Activated effector memory CD4-positive, alpha-beta T cell treated with anti-CD3 and anti-CD28 coated beads, Interleukin-2, amount 50 U/mL, for 16 hours (primary cell): ENCODE data around the gene PMAIP1.
"Not testable (repeated sequence)": the region's sequence is repeated elsewhere in the genome, so short reads cannot be mapped to it uniquely, and the experiment has no call there.

Experiments used
- DNase-seq: peaks from one replicate; pipeline ENCODE4 v3.0.0-alpha.2; 2020

Gene PMAIP1

GRCh38 chr18:59885579-59886163 is 14.1 kb upstream of the PMAIP1 start:
- DNase-seq: peak; percentile 65

DNA sequence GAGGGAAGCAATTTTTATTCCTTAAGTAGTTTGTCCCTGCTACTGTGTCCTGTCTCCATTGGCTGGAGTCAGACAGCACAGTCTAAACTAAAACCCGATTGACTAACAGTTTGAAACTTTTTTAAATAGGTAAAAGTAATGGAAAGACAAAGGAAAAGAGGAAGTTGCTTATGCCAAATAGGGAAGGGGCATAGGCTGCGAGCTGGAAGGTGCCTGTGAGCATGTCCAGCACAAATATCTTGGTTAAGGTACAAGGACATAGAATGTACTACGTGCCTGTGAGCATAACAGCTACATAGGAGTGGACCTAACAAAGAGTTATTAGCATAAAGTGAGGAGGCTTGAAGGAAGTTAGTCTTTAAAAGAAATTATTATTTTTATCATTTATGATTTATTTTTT is 13.4 kb upstream of the PMAIP1 start:
- not testable (repeated sequence) for DNase-seq

DNA sequence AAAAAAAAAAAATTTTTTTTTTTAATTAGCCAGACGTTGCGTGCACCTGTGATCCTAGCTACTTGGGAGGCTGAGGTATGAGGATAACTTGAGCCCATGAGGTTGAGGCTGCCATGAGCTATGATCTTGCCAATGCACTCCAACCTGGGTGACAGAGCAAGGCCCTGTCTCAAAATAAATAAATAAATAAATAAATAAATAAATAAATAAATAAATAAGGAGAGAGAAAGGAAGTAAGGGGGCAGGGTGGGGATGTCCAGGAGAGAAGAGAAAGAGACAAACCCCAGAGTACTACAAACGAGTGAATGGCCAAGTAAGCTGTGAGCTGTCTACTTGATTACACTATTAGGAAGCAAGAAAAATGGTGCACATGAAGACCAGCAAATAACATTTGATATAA is 7.7 kb upstream of the PMAIP1 start:
- DNase-seq: no peak

DNA sequence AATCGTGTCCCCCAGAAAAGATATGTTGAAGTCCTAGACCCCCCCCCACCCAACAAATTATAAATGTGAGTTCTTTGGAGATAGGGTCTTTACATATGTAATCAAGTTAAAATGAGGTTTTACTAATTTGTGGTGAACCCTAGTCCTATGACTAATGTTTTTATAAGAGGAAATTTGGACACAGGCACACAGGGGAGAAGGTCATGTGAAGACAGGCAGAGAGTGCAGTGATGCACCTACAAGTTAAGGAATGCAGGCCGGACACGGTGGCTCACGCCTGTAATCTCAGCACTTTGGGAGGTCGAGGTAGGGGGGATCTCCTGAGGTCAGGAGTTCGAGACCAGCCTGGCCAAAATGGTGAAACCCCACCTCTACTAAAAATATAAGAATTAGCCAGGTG is 5.8 kb upstream of the PMAIP1 start:
- DNase-seq: no peak

DNA sequence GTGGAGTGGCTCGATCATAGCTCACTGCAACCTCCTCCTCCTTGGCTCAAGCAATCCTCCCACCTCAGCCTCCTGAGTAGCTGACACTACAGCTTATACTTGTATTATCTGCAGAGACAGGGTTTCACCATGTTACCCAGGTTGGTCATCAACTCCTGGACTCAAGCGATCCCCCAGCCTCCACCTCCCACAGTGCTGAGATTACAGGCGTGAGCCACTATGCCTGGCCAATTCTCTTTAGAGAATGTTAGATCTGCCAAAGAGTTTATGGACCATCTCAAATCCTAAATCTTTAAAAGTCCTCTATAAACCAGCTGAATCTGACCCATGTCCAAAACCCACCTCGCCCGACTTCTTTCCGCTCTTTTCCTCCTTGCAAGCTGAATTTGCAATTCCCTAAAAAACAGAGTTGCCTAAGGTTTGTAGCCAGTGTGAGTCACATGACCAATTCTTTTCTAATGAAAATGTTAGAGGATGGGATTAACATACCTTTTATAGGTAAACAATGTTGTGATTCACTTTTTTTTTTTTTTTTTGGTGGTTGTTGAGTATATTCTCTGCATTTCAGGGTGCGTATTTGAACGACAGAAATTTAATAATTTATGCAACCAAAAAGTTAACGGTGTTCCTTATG is 2.4 kb upstream of the PMAIP1 start:
- no peak for DNase-seq

GRCh38 chr18:59898093-59898492 is 1.7 kb upstream of the PMAIP1 start:
- no peak for DNase-seq

DNA sequence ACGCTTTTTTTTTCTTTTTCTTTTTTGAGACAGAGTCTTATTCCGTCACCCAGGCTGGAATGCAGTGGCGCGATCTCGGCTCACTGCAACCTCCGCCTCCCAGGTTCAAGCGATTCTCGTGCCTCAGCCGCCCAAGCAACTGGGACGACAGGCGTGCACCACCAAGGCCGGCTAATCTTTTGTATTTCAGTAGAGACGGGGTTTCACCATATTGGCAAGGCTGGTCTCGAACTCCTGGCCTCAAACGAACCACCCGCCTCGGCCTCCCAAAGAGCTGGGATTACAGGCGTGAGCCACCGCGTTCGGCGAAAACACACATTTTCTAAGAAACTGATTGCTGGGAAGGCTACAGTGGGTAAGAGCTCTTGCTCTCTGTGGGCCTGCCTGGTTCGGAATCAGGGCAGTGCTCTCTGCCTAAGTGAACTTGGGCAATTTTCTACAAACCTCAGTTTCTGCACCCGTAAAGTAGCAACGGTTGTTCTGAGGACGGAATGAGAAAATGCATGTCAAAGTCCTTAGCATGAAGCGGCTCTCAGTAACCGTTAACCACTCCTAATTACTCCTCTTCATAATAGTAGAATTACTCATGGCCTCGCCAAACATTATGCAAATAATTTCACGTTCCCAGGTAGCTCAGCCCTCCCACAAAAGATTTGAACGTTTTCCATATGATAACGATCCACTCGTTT is 1.0 kb upstream of the PMAIP1 start:
- DNase-seq: no peak

DNA sequence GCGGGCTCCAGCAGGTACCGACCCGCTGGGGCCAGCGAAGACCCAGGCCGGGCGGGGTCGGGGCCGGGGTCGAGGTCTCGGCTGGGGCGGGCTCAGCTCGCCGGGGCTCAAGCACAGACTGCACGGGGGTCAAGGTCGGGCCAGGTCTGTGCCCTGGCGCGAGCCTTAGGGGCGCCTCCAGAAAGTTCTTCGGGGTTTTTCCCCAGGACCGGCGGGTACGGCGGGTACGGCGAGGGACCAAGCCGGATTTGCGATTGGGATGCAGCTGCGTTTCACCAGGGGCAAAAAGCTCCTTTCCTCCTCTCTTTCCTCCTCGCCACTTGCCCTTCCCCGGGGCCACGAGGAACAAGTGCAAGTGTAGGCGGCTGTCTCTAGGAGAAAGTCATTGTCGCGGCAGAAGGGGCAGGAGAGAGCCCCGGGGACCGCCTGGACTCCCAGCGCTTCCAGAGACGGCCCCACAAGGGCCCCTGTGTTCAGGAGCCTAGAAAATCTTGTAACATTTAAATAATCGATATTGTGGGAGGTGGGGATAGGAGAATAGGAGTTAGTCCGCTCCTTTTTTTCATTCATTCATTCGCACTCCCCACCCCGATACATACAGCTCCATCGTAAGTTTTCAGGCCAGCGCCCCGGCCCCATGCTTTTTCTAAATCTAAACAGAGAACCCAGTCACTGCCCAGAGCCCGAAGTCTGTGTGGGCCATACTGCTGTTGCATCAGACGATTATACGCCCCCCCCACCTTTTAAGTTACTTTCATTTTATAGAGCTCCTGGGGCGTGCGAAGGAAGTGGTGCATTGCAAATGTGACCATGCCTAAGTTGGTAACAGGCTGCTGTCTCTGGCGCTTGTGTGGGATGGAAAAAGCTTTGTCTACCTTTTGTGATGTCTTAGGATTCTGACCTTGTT is 679 bp downstream of the PMAIP1 start:
- peak; percentile 87 for DNase-seq

DNA sequence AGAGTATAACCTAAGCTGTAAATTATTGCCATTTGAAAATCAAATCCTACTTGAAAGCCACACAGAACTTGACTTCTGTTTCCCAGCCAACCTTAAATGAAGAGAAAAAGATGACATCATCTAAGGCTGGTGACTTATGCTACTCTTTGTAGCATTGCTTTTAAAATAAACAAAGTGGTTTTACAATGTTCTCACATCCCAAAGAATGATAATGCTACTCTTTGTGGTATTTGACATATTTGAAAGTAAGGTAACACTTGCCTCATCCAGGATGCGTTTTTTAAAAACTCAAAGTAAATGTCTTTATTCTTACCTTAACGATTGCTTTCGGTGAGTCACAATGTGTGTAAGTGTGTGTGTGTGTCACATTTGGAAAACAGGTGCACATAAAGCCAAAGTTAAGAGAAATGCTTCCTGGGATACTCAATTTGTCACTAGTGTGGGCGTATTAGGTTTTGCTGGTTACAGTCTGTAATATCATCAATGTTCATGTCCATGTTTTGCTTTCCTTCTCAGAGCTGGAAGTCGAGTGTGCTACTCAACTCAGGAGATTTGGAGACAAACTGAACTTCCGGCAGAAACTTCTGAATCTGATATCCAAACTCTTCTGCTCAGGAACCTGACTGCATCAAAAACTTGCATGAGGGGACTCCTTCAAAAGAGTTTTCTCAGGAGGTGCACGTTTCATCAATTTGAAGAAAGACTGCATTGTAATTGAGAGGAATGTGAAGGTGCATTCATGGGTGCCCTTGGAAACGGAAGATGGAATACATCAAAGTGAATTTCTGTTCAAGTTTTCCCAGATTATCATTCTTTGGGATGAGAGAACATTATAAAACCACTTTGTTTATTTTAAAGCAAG is 2.6 kb downstream of the PMAIP1 start:
- DNase-seq: no peak

GRCh38 chr18:59902993-59903610 is 3.3 kb downstream of the PMAIP1 start:
- no peak for DNase-seq

GRCh38 chr18:59904011-59904601 is 4.3 kb downstream of the PMAIP1 start:
- DNase-seq: no peak

GRCh38 chr18:59905686-59906091 is 5.9 kb downstream of the PMAIP1 start:
- DNase-seq: no peak

- DNase-seq: no peak
Measured at GRCh38 chr18:59906203-59906602, 6.4 kb downstream of the PMAIP1 start.

- DNase-seq: no peak
Measured at GRCh38 chr18:59907172-59907571, 7.4 kb downstream of the PMAIP1 start.

DNA sequence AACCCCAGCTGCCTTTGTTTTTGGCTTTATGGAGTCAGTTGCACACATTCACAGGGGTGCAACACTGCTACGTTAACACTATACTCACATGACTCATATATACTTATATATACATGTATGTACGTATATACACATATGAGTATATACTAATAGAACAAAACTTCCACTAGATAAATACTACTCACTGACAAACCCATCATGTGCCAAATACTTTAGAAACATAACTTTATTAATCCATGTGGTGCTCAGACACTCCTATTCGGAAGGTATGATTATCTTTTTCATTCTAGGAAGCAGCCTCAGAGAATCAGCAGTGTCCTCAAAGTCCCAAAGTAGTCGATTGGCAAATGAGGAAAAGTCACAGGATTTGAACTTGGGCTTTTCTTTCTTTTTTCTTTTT is 7.9 kb downstream of the PMAIP1 start:
- no peak for DNase-seq

GRCh38 chr18:59908799-59909198 is 9.0 kb downstream of the PMAIP1 start:
- DNase-seq: no peak

GRCh38 chr18:59909289-59910036 is 9.7 kb downstream of the PMAIP1 start:
- no peak for DNase-seq

GRCh38 chr18:59910967-59911366 is 11.2 kb downstream of the PMAIP1 start:
- no peak for DNase-seq

- no peak for DNase-seq
Measured at GRCh38 chr18:59911600-59911999, 11.8 kb downstream of the PMAIP1 start.

GRCh38 chr18:59912007-59912550 is 12.3 kb downstream of the PMAIP1 start:
- DNase-seq: no peak
